PFSK-1 (cell line): ENCODE measurements around the gene AP3B1.

Experiments used
- FOXP2 ChIP-seq: optimal IDR thresholded peaks from 2 replicates; pipeline ENCODE3; 2011; ENCODE audit warnings: borderline replicate concordance, control low read depth, inconsistent platforms; ENCODE audit not compliant: insufficient read depth; ENCODE audit errors: extremely low read length, extremely low read depth
- POLR2AphosphoS5 ChIP-seq: IDR thresholded peaks from 2 replicates; pipeline ENCODE4 v1.6.1; 2012; ENCODE audit warnings: low read depth, mild to moderate bottlenecking, control low read depth, low read length, moderate library complexity
- SIN3A ChIP-seq: IDR thresholded peaks from 2 replicates; pipeline ENCODE4 v1.6.1; 2012; ENCODE audit warnings: mild to moderate bottlenecking, low read length, moderate library complexity, borderline replicate concordance; ENCODE audit not compliant: insufficient read depth
- TAF1 ChIP-seq: IDR thresholded peaks from 2 replicates; pipeline ENCODE4 v1.6.1; 2012; ENCODE audit warnings: low read length, control low read depth, borderline replicate concordance; ENCODE audit not compliant: insufficient read depth
- TF ChIP-seq, protein P1 (sequence below), 2 experiments: IDR thresholded peaks; 2 replicates each; pipeline versions ENCODE4 v1.6.1 to v1.8.0; 2011 to 2012; ENCODE audit warnings: low read depth in 2 of 2, low read length in 2 of 2, control low read depth in 1 of 2, inconsistent platforms in 1 of 2, mild to moderate bottlenecking in 1 of 2, moderate library complexity in 1 of 2; ENCODE audit not compliant: insufficient read depth in 1 of 2

AP3B1 gene

GRCh38 chr5:77955577-77955976, 338.9 kb downstream of the AP3B1 start:
- TF ChIP-seq FOXP2 (no peak), SIN3A (no peak), POLR2AphosphoS5 (no peak), TAF1 (no peak)
- TF ChIP-seq, protein P1, sequence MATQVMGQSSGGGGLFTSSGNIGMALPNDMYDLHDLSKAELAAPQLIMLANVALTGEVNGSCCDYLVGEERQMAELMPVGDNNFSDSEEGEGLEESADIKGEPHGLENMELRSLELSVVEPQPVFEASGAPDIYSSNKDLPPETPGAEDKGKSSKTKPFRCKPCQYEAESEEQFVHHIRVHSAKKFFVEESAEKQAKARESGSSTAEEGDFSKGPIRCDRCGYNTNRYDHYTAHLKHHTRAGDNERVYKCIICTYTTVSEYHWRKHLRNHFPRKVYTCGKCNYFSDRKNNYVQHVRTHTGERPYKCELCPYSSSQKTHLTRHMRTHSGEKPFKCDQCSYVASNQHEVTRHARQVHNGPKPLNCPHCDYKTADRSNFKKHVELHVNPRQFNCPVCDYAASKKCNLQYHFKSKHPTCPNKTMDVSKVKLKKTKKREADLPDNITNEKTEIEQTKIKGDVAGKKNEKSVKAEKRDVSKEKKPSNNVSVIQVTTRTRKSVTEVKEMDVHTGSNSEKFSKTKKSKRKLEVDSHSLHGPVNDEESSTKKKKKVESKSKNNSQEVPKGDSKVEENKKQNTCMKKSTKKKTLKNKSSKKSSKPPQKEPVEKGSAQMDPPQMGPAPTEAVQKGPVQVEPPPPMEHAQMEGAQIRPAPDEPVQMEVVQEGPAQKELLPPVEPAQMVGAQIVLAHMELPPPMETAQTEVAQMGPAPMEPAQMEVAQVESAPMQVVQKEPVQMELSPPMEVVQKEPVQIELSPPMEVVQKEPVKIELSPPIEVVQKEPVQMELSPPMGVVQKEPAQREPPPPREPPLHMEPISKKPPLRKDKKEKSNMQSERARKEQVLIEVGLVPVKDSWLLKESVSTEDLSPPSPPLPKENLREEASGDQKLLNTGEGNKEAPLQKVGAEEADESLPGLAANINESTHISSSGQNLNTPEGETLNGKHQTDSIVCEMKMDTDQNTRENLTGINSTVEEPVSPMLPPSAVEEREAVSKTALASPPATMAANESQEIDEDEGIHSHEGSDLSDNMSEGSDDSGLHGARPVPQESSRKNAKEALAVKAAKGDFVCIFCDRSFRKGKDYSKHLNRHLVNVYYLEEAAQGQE (IDR thresholded peaks at IDR 0.05; ENCODE audit: insufficient read depth in 1 of 2, low read depth in 2 of 2, low read length in 2 of 2): no peak

- TF ChIP-seq, protein P1 (IDR thresholded peaks at IDR 0.05; ENCODE audit: insufficient read depth in 1 of 2, low read depth in 2 of 2, low read length in 2 of 2): no peak
- TF ChIP-seq FOXP2 (no peak), SIN3A (no peak), TAF1 (no peak), POLR2AphosphoS5 (no peak)
Measured at GRCh38 chr5:77953374-77953773, 341.1 kb downstream of the AP3B1 start.

- no peak for TF ChIP-seq POLR2AphosphoS5
- TF ChIP-seq TAF1: no peak
- TF ChIP-seq, protein P1 (IDR thresholded peaks at IDR 0.05; ENCODE audit: insufficient read depth in 1 of 2, low read depth in 2 of 2, low read length in 2 of 2): no peak
- no peak for TF ChIP-seq SIN3A
Measured at GRCh38 chr5:77952636-77953212, 341.8 kb downstream of the AP3B1 start.
